ENCODE measurements around the gene ANXA8L1. TPM values are rescaled to one million over a fixed set of nuclear protein-coding genes. Genes with fewer than 3 reads are reported as not detected.
A peak's percentile ranks its signal among the peaks of the same experiment; 100 is the strongest.
"Not testable (repeated sequence)": the region's sequence is repeated elsewhere in the genome, so short reads cannot be mapped to it uniquely, and the experiment has no call there.

The ANXA8L1 gene
- total RNA-seq, 2 experiments from 2014 or later, result not detected

DNA sequence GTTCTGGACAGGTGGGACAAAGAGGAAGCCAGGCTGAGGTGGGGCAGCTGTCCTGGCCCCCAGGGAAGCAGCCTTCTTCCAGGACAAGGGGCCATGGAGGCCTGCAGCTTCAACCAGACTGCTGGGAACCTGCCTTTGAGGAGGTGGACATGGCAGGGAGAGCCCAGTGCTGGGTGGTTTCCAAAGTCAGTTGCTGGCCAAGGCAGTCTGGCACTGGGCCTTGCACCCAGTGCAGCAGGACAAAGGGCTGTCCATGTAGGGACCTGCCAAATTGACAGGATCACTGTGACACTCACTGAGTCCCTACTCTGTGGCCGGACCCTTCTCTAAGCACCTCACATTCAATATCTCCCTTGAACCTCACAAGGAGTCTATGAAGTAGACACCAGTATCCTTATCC is 1.4 kb downstream of the ANXA8L1 start:
- ATAC-seq; H3K4me3 Mint-ChIP-seq; CTCF ChIA-PET; H3K36me3 Mint-ChIP-seq (ENCODE audit: low read depth); H3K27ac Mint-ChIP-seq; intact Hi-C loops (cut with DNase I, micrococcal nuclease); DNase-seq; H3K9me3 Mint-ChIP-seq (ENCODE audit: low read depth); H3K4me1 Mint-ChIP-seq; H3K27me3 Mint-ChIP-seq; POLR2A ChIA-PET: not testable (repeated sequence)

DNA sequence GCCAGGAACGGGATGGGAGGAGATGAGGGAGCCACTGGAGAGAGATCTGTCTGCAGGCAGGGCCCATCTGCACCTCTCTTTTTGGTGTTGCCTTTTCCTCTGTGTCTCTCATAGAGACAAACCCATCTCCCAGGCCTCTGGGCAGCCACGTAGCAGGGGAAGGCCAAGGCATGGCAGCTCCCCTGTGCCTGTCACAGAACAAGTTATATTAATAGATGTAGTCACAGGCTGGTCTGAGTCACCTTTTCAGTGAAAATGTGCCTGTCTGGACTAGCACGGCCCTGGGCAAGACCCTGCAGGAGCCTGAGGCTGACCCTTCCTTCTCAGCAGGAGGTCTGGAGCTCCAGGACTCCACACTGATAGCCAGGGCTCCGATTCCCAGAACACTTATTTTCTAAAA is 2.1 kb downstream of the ANXA8L1 start:
- H3K9me3 Mint-ChIP-seq (ENCODE audit: low read depth); intact Hi-C loops (cut with DNase I, micrococcal nuclease); CTCF ChIA-PET; H3K36me3 Mint-ChIP-seq (ENCODE audit: low read depth); H3K27me3 Mint-ChIP-seq; POLR2A ChIA-PET; H3K4me3 Mint-ChIP-seq; H3K4me1 Mint-ChIP-seq; DNase-seq; H3K27ac Mint-ChIP-seq: not testable (repeated sequence)
- ATAC-seq, result peak; percentile 49

DNA sequence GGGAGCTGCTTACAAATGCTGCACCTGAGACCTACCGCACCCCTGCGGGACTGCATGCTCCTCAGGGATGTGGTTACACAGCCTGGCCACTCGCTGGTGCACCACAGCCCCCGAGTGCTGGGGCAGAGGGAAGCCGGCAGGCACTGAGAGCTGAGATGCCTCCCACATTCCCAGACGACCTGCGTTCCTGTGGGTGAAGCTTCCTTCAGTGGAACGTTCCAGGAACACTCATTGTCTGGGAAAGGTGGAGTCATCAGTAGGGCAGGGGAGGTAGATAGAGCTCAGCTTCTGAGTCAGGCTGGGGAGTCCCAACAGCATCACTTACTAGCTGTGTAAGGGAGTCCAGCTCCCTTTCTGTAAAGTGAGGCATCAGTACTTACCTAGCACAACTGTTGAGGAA is 2.5 kb downstream of the ANXA8L1 start:
- H3K4me1 Mint-ChIP-seq; H3K27me3 Mint-ChIP-seq; DNase-seq; H3K36me3 Mint-ChIP-seq (ENCODE audit: low read depth); CTCF ChIA-PET; H3K9me3 Mint-ChIP-seq (ENCODE audit: low read depth); H3K4me3 Mint-ChIP-seq; H3K27ac Mint-ChIP-seq; POLR2A ChIA-PET; intact Hi-C loops (cut with DNase I, micrococcal nuclease): not testable (repeated sequence)
- ATAC-seq, result peak; percentile 95

DNA sequence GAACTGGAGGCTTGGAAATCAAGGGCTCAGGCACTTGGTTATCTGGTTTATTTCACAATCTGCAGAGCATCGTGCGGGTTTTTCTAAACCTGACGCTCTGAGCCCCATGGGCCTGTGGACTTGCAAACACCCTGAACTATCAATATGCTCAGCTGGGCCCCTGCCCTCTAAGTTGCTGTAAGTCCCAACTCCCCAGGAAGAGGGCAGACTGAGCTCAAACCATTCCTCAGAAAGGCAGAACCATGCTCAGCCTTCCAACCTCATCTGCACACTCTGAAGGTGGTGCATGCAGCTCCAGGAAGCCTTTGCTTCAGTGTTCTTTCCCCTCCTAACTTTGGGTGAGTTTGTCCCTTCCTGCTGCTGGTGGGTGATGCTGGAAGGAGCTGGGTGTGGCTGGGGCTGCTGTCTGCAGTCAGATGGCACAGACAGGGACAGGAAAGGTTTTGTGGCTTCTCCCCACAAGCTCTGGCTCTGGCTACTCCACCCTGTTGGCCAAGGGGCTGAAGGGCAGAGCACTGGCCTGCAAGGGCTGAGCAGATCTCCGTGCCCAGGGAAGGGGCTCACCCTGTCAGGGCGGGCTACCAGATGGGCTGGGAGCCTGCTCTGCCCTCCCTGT is 3.8 kb downstream of the ANXA8L1 start:
- H3K27ac Mint-ChIP-seq; POLR2A ChIA-PET; H3K27me3 Mint-ChIP-seq; H3K4me3 Mint-ChIP-seq; H3K9me3 Mint-ChIP-seq (ENCODE audit: low read depth); H3K36me3 Mint-ChIP-seq (ENCODE audit: low read depth); DNase-seq; CTCF ChIA-PET; H3K4me1 Mint-ChIP-seq; intact Hi-C loops (cut with DNase I, micrococcal nuclease); ATAC-seq: not testable (repeated sequence)

DNA sequence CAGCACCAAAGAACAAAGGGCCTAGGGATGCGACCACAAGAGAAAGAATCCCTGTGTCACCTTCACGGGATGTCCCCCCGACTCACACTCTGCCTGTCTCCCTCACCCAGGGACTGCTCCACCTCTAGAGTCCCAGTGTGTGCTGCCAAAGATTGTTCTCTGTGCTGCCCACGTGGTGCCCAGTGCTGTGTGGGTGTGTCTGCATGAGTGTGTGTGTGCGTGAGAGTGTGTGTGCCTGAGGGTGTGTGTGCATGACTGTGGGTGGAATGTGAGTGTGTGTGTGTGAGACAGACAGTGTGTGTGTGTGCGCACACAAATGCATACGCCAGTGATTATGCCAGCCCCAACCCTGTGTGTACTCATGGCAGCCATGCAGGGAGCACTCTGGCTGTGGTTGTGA is 10.3 kb downstream of the ANXA8L1 start:
- H3K9me3 Mint-ChIP-seq (ENCODE audit: low read depth); CTCF ChIA-PET; POLR2A ChIA-PET; H3K27me3 Mint-ChIP-seq; H3K27ac Mint-ChIP-seq; intact Hi-C loops (cut with DNase I, micrococcal nuclease); DNase-seq; H3K36me3 Mint-ChIP-seq (ENCODE audit: low read depth); ATAC-seq; H3K4me1 Mint-ChIP-seq; H3K4me3 Mint-ChIP-seq: not testable (repeated sequence)

DNA sequence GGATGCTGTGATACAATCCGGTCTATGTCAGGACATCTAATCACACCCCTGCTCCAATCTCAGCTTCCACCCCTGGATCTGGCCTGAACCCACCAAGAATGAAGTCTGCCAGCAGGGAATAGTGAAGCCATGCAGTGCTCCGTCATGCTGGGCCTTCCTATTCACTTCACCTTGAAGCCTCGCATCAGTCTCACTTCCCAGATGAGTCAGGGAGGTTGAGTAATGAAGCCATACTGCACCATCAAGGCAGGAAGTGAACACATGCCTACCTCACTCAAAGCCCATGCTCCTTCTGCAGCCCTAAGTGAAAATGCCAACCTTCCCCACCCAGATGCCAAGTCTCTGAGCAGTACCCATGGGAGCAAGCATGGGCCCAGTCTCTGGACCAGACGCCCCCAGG is 11.1 kb downstream of the ANXA8L1 start:
- H3K4me3 Mint-ChIP-seq; H3K36me3 Mint-ChIP-seq (ENCODE audit: low read depth); H3K9me3 Mint-ChIP-seq (ENCODE audit: low read depth); intact Hi-C loops (cut with DNase I, micrococcal nuclease); H3K27ac Mint-ChIP-seq; CTCF ChIA-PET; H3K4me1 Mint-ChIP-seq; POLR2A ChIA-PET; H3K27me3 Mint-ChIP-seq; DNase-seq: not testable (repeated sequence)
- ATAC-seq, result peak; percentile 100

DNA sequence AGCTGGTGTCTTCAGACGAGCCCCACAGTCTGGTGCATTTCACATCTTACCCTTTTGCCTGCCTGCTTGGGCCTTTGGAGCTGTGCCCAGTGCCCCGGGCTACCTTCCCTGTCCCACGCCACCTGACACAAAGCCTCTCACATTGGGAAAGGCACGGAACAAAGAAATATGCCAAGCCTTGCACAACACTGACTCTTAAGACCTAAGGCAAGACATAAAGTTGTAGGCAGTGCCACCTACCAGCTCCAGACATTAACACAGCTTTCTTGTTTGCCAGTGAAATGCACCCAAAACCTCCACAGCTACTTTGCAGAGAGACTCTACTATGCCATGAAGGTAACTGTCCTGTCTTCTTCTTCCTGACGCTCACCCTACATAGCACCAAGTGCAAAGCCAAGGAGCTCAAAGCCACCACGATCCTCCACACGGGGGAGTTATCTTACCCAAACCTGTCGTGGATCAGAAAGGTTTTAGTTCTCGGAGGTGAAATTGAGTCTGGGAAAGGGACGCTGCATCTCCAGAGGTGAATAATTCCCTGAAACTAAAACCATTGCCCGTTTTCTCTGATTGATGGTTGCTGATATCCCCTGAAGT is 11.8 kb downstream of the ANXA8L1 start:
- ATAC-seq; H3K4me1 Mint-ChIP-seq; H3K4me3 Mint-ChIP-seq; H3K27me3 Mint-ChIP-seq; DNase-seq; intact Hi-C loops (cut with DNase I, micrococcal nuclease); POLR2A ChIA-PET; H3K36me3 Mint-ChIP-seq (ENCODE audit: low read depth); H3K27ac Mint-ChIP-seq; CTCF ChIA-PET; H3K9me3 Mint-ChIP-seq (ENCODE audit: low read depth): not testable (repeated sequence)

DNA sequence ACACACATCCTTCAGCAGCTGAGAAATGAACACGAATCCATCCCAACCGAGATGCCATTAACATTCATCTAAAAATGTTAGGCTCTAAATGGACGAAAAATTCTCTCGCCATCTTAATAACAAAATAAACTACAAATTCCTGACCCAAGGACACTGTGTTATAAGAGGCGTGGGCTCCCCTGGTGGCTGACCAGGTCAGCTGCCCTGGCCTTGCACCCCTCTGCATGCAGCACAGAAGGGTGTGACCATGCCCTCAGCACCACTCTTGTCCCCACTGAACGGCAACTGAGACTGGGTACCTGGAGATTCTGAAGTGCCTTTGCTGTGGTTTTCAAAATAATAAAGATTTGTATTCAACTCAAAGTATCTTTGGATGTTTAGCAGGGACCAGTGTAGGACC is 15.8 kb downstream of the ANXA8L1 start:
- H3K27me3 Mint-ChIP-seq; POLR2A ChIA-PET; DNase-seq; CTCF ChIA-PET; ATAC-seq; H3K9me3 Mint-ChIP-seq (ENCODE audit: low read depth); H3K36me3 Mint-ChIP-seq (ENCODE audit: low read depth); H3K27ac Mint-ChIP-seq; H3K4me1 Mint-ChIP-seq; H3K4me3 Mint-ChIP-seq; intact Hi-C loops (cut with DNase I, micrococcal nuclease): not testable (repeated sequence)

DNA sequence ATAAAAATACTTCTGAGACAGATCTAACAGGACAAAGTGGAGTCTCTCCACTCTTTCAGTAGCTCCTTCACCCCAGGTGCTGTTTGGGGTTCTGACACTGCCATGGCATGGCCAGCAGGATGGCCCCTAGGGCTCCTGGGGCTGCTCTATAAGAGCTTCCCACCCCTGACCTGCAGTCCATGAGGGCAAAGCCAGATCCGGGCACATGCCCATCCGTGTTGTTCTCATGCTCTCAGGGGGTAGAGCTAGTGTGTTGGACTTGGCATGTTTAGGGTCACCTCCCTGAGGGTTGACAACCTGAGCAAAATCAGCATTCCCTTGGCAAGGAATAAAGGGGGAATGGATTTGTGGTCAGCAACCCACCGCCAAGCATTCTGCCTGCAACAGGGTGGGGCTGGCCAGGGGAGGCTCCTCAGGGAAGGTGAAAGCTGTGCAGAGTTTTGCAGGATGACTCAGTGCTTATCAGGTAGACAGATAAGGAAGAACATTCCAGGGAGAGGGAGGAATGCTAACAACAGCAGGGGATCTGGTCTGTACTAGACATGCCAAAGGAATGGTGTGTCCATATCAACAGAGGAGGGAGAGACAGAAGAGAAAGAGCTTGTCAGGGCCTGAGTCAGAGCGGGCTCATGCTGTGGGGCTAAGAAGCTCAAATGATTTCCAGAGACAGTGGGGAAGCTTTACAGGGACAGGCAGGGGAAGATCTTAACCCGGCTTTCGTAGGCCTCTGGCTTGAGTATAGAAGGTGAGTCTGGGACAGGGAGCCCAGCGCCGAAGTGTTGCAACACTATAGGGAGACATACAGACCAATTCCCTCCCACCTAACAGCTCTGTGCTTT is 21.1 kb downstream of the ANXA8L1 start:
- POLR2A ChIA-PET; DNase-seq; H3K27ac Mint-ChIP-seq; H3K36me3 Mint-ChIP-seq (ENCODE audit: low read depth); intact Hi-C loops (cut with DNase I, micrococcal nuclease); H3K9me3 Mint-ChIP-seq (ENCODE audit: low read depth); ATAC-seq; H3K4me3 Mint-ChIP-seq; CTCF ChIA-PET; H3K4me1 Mint-ChIP-seq; H3K27me3 Mint-ChIP-seq: not testable (repeated sequence)

DNA sequence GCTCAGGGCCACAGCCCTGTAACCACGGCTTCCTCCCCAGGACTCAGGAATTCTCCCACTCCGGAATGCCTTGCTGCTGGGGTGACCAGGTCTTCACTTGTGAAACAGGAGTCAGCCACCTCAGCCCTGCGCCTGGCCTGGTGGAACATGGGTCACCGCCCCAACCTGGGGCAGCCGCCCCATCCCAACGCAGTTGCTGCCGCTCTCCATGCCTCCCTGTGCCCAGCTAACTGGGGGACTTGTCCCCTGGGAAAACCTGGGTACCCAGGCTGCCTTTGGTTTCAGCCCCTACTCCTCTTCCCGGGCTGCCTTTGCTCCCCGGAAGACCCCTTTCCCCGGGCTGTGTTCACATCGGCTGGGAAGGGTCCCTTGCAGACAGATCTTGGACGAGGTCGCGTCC is 22.2 kb downstream of the ANXA8L1 start:
- POLR2A ChIA-PET; H3K4me3 Mint-ChIP-seq; DNase-seq; H3K4me1 Mint-ChIP-seq; ATAC-seq; H3K27me3 Mint-ChIP-seq; H3K9me3 Mint-ChIP-seq (ENCODE audit: low read depth); H3K36me3 Mint-ChIP-seq (ENCODE audit: low read depth); H3K27ac Mint-ChIP-seq; intact Hi-C loops (cut with DNase I, micrococcal nuclease); CTCF ChIA-PET: not testable (repeated sequence)

DNA sequence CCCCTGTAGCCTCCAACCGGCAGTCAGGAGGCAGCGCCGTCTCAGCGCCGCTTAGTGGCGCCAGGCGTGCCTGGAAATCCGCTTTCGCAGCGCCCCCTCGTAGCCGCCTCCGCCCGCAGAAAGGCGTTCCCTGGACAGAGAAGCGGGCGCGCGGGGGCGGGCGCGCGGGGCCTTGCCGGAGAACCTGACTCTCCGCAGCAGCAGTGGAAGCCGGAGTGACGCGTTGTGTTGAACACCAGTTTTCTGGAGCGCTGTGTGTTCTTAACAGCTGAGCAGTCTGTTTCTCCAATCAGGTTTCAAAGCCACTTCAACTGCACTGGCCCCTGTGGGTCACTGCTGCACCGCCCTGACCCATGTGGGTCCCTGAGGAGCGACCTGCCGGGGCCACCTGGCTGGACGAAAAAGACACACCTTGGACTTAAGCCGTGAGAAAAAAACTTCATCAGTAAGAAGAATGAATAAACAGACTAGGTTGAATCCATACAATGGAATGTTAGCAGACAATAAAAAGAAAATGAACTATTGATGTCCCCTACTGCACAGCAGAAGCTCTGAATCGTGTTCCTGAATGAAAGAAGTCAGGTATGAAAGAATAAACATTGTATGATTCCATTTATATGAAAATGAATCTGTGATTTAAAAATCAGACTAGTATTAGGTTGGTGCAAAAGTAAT is 22.8 kb downstream of the ANXA8L1 start:
- H3K9me3 Mint-ChIP-seq (ENCODE audit: low read depth); H3K4me1 Mint-ChIP-seq; intact Hi-C loops (cut with DNase I, micrococcal nuclease); H3K27ac Mint-ChIP-seq; H3K36me3 Mint-ChIP-seq (ENCODE audit: low read depth); POLR2A ChIA-PET; CTCF ChIA-PET; H3K27me3 Mint-ChIP-seq: not testable (repeated sequence)
- peak; percentile 12 for DNase-seq
- peak; percentile 88 for ATAC-seq
- peak overlapping the region; percentile 54 for H3K4me3 Mint-ChIP-seq

DNA sequence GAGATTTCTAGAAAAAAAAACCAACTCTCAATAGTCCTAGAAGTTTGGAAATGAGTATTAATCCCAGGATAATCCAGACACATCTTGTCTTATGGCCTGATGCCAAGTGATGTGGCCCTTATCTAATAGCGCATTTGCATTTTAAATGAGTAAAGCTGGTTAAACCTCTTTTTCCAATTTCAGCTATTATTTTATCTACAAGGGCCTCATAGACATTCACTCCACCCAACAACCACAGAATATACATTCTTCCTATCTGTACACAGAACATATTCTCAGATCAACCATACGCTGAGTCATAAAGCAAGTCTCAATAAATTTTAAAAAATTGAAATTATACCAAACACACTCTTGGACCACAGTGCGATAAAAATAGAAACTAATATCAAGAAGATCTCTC is 34.0 kb downstream of the ANXA8L1 start:
- H3K9me3 Mint-ChIP-seq (ENCODE audit: low read depth); POLR2A ChIA-PET; H3K36me3 Mint-ChIP-seq (ENCODE audit: low read depth); H3K4me3 Mint-ChIP-seq; H3K27ac Mint-ChIP-seq; DNase-seq; ATAC-seq; H3K27me3 Mint-ChIP-seq; CTCF ChIA-PET; H3K4me1 Mint-ChIP-seq; intact Hi-C loops (cut with DNase I, micrococcal nuclease): not testable (repeated sequence)
